Subcutaneous abdominal adipose tissue (tissue), 5 donors: Measurements from ENCODE around the gene CACNA1G.

Source experiments
- H3K27ac ChIP-seq: one replicate; pipeline ENCODE4 v1.7.0; 2013; ENCODE audit warnings: low read depth, mild to moderate bottlenecking, inconsistent platforms, low read length, moderate library complexity
- H3K27me3 ChIP-seq, 5 donors: one replicate each; pipeline ENCODE4 v1.7.0; 2013; ENCODE audit warnings: low read length in 5 of 5, inconsistent platforms in 1 of 5; ENCODE audit not compliant: control insufficient read depth in 5 of 5, insufficient read depth in 4 of 5
- H3K36me3 ChIP-seq, 5 donors: one replicate each; pipeline ENCODE4 v1.7.0; 2013; ENCODE audit warnings: low read length in 5 of 5; ENCODE audit not compliant: control insufficient read depth in 5 of 5, insufficient read depth in 5 of 5
- H3K4me1 ChIP-seq, 5 donors: one replicate each; pipeline ENCODE4 v1.7.0; 2013; ENCODE audit warnings: low read length in 5 of 5, mild to moderate bottlenecking in 3 of 5, moderate library complexity in 1 of 5; ENCODE audit not compliant: control insufficient read depth in 5 of 5, insufficient read depth in 5 of 5
- H3K4me3 ChIP-seq, 5 donors: one replicate each; pipeline ENCODE4 v1.7.0; 2013; ENCODE audit warnings: low read length in 5 of 5, low read depth in 1 of 5
- H3K9ac ChIP-seq, 5 donors: one replicate each; pipeline ENCODE4 v1.7.0; 2013; ENCODE audit warnings: low read length in 5 of 5, mild to moderate bottlenecking in 4 of 5, moderate library complexity in 3 of 5
- H3K9me3 ChIP-seq, 5 donors: one replicate each; pipeline ENCODE4 v1.7.0; 2013; ENCODE audit warnings: low read length in 5 of 5; ENCODE audit not compliant: control insufficient read depth in 5 of 5
- donor health status: healthy.
- donor health status: healthy.
- donor health status: healthy.
- donor health status: healthy.
- donor health status: healthy.

The CACNA1G gene

GRCh38 chr17:50627036-50627781 is 66.7 kb downstream of the CACNA1G start:
- peaks cover 0 to 18% (median 6%) of the 10 kb centered on the region in 5 donors for H3K27me3 ChIP-seq
- no peak overlapping the region for H3K27ac ChIP-seq
- no peak overlapping the region for H3K4me3 ChIP-seq
- H3K9me3 ChIP-seq = no peaks in the 10 kb centered on the region
- no peak overlapping the region for H3K9ac ChIP-seq
- H3K4me1 ChIP-seq = peaks cover 5 to 27% (median 18%) of the 10 kb centered on the region in 5 donors
- no peaks in the 10 kb centered on the region for H3K36me3 ChIP-seq

GRCh38 chr17:50627782-50628601 is 67.5 kb downstream of the CACNA1G start:
- H3K27ac ChIP-seq = no peak overlapping the region

DNA sequence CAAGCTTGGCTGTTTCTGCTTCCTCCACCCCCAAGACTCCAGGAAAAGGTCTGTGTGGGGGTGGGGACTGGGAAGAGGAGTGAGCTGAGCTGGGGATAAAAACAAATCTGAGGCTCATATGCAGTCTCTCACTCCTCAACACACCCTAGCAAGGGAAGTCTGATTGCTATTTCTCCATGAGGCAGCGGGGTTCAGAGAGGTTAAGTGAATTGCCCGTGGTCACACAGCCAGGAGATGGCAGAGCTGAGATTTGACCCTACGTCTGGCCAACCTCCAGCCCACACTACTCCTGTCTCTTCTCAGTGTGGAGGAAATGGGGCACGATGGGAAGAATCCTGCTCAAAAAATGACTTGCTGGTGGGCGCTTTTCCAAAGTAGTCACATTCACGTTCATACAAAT is 69.4 kb downstream of the CACNA1G start:
- no peak overlapping the region for H3K27ac ChIP-seq

More at GRCh38 chr17:50627782-50628601, 67.5 kb downstream of the CACNA1G start:
- Histone ChIP-seq H3K4me1 (peaks cover 5 to 27% (median 18%) of the 10 kb centered on the region in 5 donors), H3K27me3 (peaks cover 0 to 18% (median 6%) of the 10 kb centered on the region in 5 donors), H3K4me3 (no peak overlapping the region), H3K36me3 (no peaks in the 10 kb centered on the region), H3K9ac (no peak overlapping the region), H3K9me3 (no peaks in the 10 kb centered on the region)

GRCh38 chr17:50630524-50631194 is 70.1 kb downstream of the CACNA1G start:
- Histone ChIP-seq H3K4me3 (no peak overlapping the region), H3K9ac (no peak overlapping the region), H3K27ac (no peak overlapping the region), H3K9me3 (no peaks in the 10 kb centered on the region), H3K36me3 (no peaks in the 10 kb centered on the region), H3K27me3 (peaks cover 0 to 33% (median 6%) of the 10 kb centered on the region in 5 donors), H3K4me1 (peaks cover 2 to 34% (median 25%) of the 10 kb centered on the region in 5 donors)

More for the DNA sequence above, 69.4 kb downstream of the CACNA1G start:
- peaks cover 0 to 27% (median 6%) of the 10 kb centered on the region in 5 donors for H3K27me3 ChIP-seq
- H3K36me3 ChIP-seq = no peaks in the 10 kb centered on the region
- no peak overlapping the region for H3K4me3 ChIP-seq
- H3K4me1 ChIP-seq = peaks cover 5 to 32% (median 25%) of the 10 kb centered on the region in 5 donors
- no peaks in the 10 kb centered on the region for H3K9me3 ChIP-seq
- no peak overlapping the region for H3K9ac ChIP-seq

DNA sequence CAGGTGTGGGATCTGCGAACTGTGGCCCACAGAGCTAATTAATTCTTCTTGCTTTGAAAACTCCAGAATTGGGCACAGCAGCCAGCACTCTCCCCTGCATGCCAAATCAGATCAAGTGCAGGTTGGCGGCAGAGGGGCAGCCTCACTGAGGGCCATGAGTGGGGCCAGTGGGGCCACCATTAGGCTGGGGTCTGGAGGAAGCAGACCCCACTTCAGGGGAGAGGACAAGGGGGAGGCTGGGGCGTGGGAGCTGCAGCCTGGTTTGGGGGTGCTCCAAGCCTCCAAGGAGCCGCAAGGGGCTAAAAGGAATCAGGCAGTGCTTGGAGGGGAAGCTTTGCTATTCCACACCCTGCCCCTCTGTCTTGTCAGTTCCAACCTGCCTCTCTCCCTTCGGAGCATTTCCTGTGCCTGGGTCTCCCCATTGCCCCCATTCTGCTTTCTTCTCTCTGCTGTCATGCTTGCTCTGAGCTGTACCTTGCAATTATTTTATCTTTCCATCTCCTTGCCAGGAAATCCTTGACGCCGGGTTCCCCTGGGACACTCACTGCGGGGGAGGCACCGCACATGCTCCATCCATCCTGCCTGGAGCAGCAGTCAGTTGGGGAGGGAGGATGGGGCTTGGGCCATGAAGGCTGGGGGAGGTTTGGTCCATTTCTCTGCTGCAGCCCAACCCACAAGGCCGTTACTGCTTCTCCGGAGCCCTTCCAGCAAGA is 70.8 kb downstream of the CACNA1G start:
- Histone ChIP-seq H3K4me3 (no peak overlapping the region), H3K36me3 (no peaks in the 10 kb centered on the region), H3K9ac (no peak overlapping the region), H3K9me3 (no peaks in the 10 kb centered on the region), H3K27ac (no peak overlapping the region), H3K4me1 (peaks cover 0 to 34% (median 22%) of the 10 kb centered on the region in 5 donors), H3K27me3 (peaks cover 0 to 33% (median 6%) of the 10 kb centered on the region in 5 donors)

GRCh38 chr17:50631908-50632571 is 71.5 kb downstream of the CACNA1G start:
- Histone ChIP-seq H3K27ac (no peak overlapping the region), H3K9ac (no peak overlapping the region), H3K9me3 (no peaks in the 10 kb centered on the region), H3K27me3 (peaks cover 0 to 33% (median 6%) of the 10 kb centered on the region in 5 donors), H3K4me3 (no peak overlapping the region), H3K4me1 (peaks cover 0 to 37% (median 21%) of the 10 kb centered on the region in 5 donors), H3K36me3 (no peaks in the 10 kb centered on the region)

DNA sequence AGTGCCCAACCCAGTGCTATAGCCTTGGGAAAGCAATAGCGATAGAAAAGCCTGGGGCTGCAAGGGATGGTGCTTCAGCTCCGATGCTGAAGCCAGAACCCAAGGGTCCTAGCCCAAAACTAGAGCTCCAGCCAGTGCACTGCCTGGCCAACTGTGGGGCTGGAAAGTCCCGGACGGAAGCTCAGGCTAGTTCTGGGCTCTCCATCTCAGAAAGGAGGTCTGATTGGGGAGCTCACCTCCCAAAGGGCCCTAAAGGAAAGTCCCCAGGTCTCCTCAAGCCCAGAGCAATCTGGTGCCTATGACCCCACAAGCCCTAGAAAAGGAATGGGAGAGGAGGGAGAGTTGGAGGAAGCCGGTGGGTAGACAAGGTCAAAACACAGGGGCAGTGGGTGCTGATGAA is 72.1 kb downstream of the CACNA1G start:
- Histone ChIP-seq H3K4me1 (peaks cover 0 to 37% (median 21%) of the 10 kb centered on the region in 5 donors), H3K27ac (no peak overlapping the region), H3K27me3 (peaks cover 0 to 31% (median 6%) of the 10 kb centered on the region in 5 donors), H3K9ac (no peak overlapping the region), H3K9me3 (no peaks in the 10 kb centered on the region), H3K36me3 (no peaks in the 10 kb centered on the region), H3K4me3 (no peak overlapping the region)

GRCh38 chr17:50633683-50634082 is 73.2 kb downstream of the CACNA1G start:
- no peaks in the 10 kb centered on the region for H3K36me3 ChIP-seq
- no peaks in the 10 kb centered on the region for H3K9me3 ChIP-seq
- no peak overlapping the region for H3K4me3 ChIP-seq
- H3K9ac ChIP-seq = peak overlapping the region in 1 of 5 donors; percentile 57
- peaks cover 0 to 41% (median 27%) of the 10 kb centered on the region in 5 donors for H3K4me1 ChIP-seq
- H3K27ac ChIP-seq = no peak overlapping the region
- H3K27me3 ChIP-seq = peaks cover 0 to 24% (median 6%) of the 10 kb centered on the region in 5 donors
